Measurements from ENCODE around the gene PGM1.

Gene PGM1

GRCh38 chr1:63636192-63637105 lies 43.2 kb downstream of the PGM1 start:
- H3K9me3 ChIP-seq (ENCODE audit: control insufficient read depth, insufficient read depth, low read length): no peaks in the 10 kb centered on the region
- H3K9ac ChIP-seq (ENCODE audit: low read depth, low read length): no peak overlapping the region
- peaks cover 4% of the 10 kb centered on the region for H3K36me3 ChIP-seq (ENCODE audit: control insufficient read depth, insufficient read depth, low read length)
- no peaks in the 10 kb centered on the region for H3K27me3 ChIP-seq (ENCODE audit: control insufficient read depth, insufficient read depth, low read length)
- no peak overlapping the region for H3K4me3 ChIP-seq (ENCODE audit: low read depth, low read length)
- no peaks in the 10 kb centered on the region for H3K4me1 ChIP-seq (ENCODE audit: control insufficient read depth, insufficient read depth, low read length)

- H3K36me3 ChIP-seq (ENCODE audit: control insufficient read depth, insufficient read depth, low read length): no peaks in the 10 kb centered on the region
- no peaks in the 10 kb centered on the region for H3K27me3 ChIP-seq (ENCODE audit: control insufficient read depth, insufficient read depth, low read length)
- H3K4me1 ChIP-seq (ENCODE audit: control insufficient read depth, insufficient read depth, low read length): no peaks in the 10 kb centered on the region
These were observed 45.3 kb downstream of the PGM1 start for GRCh38 chr1:63638471-63638870.

DNA sequence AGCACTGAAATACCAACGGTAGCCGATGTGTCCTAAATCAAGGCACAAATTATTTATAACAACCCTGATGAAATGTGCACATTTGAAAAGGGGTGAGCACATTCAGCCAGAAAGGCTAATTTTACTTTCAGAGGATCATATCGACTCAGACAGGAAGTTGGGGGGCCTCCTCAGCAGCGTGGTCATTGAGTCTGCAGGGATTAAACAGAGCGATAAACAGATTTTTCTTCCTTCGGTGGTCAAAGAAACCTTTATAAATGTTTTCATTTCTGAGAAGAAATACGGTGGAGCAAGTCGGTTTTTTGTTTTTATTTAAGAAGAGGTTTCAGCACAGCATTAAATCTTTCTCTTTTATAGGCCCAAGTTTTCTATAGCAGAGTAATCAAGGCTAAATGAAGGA lies 45.7 kb downstream of the PGM1 start:
- Histone ChIP-seq H3K27me3 (ENCODE audit: control insufficient read depth, insufficient read depth, low read length) (no peaks in the 10 kb centered on the region), H3K4me3 (ENCODE audit: low read depth, low read length) (no peak overlapping the region), H3K9ac (ENCODE audit: low read depth, low read length) (no peak overlapping the region), H3K36me3 (ENCODE audit: control insufficient read depth, insufficient read depth, low read length) (no peaks in the 10 kb centered on the region), H3K9me3 (ENCODE audit: control insufficient read depth, insufficient read depth, low read length) (no peaks in the 10 kb centered on the region), H3K4me1 (ENCODE audit: control insufficient read depth, insufficient read depth, low read length) (no peaks in the 10 kb centered on the region)

More at GRCh38 chr1:63638471-63638870, 45.3 kb downstream of the PGM1 start:
- no peak overlapping the region for H3K9ac ChIP-seq (ENCODE audit: low read depth, low read length)
- H3K4me3 ChIP-seq (ENCODE audit: low read depth, low read length): no peak overlapping the region
- H3K9me3 ChIP-seq (ENCODE audit: control insufficient read depth, insufficient read depth, low read length): no peaks in the 10 kb centered on the region

DNA sequence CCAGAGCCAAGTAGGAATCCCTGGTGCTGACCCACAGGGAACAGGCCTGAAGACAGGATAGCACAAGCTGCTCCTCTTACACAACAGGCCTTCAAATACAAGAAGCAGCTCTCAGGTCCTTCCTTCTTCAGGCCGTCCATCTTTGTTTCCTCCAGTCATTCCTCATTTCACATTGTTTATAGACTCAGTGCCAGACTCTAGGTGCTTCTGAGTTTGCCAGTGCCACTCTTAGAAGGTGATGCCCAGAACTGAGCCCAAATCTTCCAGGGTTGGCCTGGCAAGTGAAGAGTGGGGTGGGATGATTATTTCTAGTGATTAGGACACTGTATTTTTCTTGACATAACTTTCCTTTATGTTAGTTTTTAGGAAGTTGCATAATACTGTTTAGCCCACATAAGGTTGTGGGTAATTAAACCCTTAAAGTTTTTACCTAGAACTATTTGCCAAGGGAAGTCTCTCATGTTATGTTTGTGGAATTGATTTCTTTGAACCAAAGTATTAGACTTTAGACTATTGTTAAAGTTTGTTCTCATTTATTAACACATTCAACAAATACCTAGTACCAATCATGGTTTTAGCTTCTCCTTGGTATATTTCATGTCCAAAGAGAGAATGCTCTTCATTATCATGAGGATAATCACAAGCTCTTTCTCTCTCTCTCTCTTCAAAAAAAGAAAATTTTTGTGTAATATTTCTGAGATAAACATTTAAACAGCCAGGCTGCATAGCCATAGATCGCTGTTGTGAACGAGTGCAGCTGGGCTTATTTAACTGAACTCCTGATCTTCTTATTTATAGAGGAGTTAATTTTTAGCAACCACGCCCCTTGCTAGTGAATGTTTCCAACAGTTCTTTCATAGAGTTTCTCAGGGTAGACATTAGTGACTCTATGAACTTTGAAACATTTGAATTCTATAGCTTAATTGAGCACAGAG lies 47.7 kb downstream of the PGM1 start:
- Histone ChIP-seq H3K4me1 (ENCODE audit: control insufficient read depth, insufficient read depth, low read length) (no peaks in the 10 kb centered on the region), H3K27me3 (ENCODE audit: control insufficient read depth, insufficient read depth, low read length) (no peaks in the 10 kb centered on the region), H3K36me3 (ENCODE audit: control insufficient read depth, insufficient read depth, low read length) (no peaks in the 10 kb centered on the region), H3K9ac (ENCODE audit: low read depth, low read length) (no peak overlapping the region), H3K4me3 (ENCODE audit: low read depth, low read length) (no peak overlapping the region), H3K9me3 (ENCODE audit: control insufficient read depth, insufficient read depth, low read length) (no peaks in the 10 kb centered on the region)

DNA sequence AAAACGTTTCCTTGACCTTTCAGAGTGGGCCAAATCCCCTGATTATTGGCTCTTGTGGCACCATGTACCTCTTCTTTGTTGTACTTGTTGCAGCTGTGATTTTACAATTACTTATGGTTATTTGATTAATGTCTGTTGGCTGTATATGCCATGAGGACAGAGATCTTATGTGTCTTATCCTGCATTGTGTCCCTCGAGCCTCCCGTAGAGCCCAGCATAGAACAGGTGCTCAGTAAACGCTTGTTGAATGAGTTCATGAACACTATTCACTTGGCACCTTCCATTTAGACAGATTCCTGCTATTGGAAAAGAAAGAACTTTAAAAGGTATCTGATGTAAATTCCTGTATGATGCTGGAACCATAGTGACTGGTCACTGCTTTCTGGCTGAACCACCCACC lies 48.4 kb downstream of the PGM1 start:
- H3K4me1 ChIP-seq (ENCODE audit: control insufficient read depth, insufficient read depth, low read length): no peaks in the 10 kb centered on the region
- H3K36me3 ChIP-seq (ENCODE audit: control insufficient read depth, insufficient read depth, low read length): no peaks in the 10 kb centered on the region
- no peak overlapping the region for H3K9ac ChIP-seq (ENCODE audit: low read depth, low read length)
- no peak overlapping the region for H3K4me3 ChIP-seq (ENCODE audit: low read depth, low read length)
- H3K27me3 ChIP-seq (ENCODE audit: control insufficient read depth, insufficient read depth, low read length): no peaks in the 10 kb centered on the region
- H3K9me3 ChIP-seq (ENCODE audit: control insufficient read depth, insufficient read depth, low read length): no peaks in the 10 kb centered on the region

DNA sequence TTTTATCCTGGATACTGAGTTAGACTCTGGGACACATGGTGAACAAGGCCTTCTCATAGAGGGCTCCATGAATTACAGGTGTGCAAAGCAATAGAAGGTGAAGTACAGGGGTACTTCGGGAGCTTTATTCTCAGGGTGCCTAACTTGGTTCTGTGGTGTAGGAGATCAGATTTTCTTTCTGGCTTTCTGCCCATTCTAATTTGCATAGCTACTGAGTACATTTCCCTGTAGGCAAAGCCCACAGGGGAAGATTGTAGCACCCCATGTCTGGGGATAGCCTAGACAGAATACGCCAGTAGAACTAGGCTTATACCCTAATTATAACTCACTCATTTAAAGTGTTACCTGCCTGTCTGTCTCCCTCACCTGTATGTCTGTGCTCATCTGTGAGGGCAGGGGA lies 49.7 kb downstream of the PGM1 start:
- Histone ChIP-seq H3K36me3 (ENCODE audit: control insufficient read depth, insufficient read depth, low read length) (no peaks in the 10 kb centered on the region), H3K4me3 (ENCODE audit: low read depth, low read length) (no peak overlapping the region), H3K9me3 (ENCODE audit: control insufficient read depth, insufficient read depth, low read length) (no peaks in the 10 kb centered on the region), H3K9ac (ENCODE audit: low read depth, low read length) (no peak overlapping the region), H3K4me1 (ENCODE audit: control insufficient read depth, insufficient read depth, low read length) (no peaks in the 10 kb centered on the region), H3K27me3 (ENCODE audit: control insufficient read depth, insufficient read depth, low read length) (no peaks in the 10 kb centered on the region)

DNA sequence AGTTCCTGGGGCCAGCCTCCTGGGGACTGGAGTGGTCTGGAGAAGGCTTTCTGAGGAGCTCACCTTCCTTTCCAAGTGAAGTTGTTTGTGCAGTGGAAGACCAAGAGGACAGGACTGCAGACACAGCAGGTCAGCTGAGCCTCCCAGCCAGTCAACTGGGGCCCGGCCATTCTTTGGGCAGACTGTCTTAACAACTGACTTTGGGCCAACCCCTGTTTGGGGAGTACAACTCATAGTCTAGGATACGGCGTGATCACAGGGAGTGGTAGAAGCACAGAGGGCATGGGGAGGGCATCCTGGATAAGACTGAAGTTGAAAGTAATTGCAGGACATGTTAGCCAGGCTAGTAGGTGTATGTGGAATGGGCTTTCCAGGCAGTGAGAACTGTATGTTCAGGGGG lies 50.3 kb downstream of the PGM1 start:
- H3K27me3 ChIP-seq (ENCODE audit: control insufficient read depth, insufficient read depth, low read length): no peaks in the 10 kb centered on the region
- no peaks in the 10 kb centered on the region for H3K9me3 ChIP-seq (ENCODE audit: control insufficient read depth, insufficient read depth, low read length)
- no peak overlapping the region for H3K9ac ChIP-seq (ENCODE audit: low read depth, low read length)
- no peaks in the 10 kb centered on the region for H3K36me3 ChIP-seq (ENCODE audit: control insufficient read depth, insufficient read depth, low read length)
- H3K4me3 ChIP-seq (ENCODE audit: low read depth, low read length): no peak overlapping the region
- no peaks in the 10 kb centered on the region for H3K4me1 ChIP-seq (ENCODE audit: control insufficient read depth, insufficient read depth, low read length)

DNA sequence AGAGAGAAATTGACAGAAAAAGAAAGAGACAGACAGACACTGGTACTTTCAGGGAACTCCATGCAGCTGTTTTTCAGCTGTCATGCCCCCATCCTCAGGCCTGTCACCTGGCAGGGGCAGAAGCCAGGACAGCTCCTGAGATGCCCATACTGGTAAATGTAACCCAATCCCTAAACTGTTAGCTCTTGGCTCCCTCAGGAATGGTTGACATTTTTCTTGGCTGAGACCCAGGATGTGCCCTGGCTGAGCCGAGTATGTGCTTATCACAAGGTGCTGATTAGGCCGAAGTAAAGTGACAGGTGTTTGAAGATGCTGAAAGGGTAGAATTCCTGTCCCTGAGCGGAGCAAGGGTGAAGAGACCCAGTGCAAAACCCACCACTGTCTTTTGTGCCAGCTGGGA lies 50.7 kb downstream of the PGM1 start:
- Histone ChIP-seq H3K27me3 (ENCODE audit: control insufficient read depth, insufficient read depth, low read length) (no peaks in the 10 kb centered on the region), H3K4me3 (ENCODE audit: low read depth, low read length) (no peak overlapping the region), H3K4me1 (ENCODE audit: control insufficient read depth, insufficient read depth, low read length) (no peaks in the 10 kb centered on the region), H3K36me3 (ENCODE audit: control insufficient read depth, insufficient read depth, low read length) (no peaks in the 10 kb centered on the region), H3K9ac (ENCODE audit: low read depth, low read length) (no peak overlapping the region), H3K9me3 (ENCODE audit: control insufficient read depth, insufficient read depth, low read length) (no peaks in the 10 kb centered on the region)

DNA sequence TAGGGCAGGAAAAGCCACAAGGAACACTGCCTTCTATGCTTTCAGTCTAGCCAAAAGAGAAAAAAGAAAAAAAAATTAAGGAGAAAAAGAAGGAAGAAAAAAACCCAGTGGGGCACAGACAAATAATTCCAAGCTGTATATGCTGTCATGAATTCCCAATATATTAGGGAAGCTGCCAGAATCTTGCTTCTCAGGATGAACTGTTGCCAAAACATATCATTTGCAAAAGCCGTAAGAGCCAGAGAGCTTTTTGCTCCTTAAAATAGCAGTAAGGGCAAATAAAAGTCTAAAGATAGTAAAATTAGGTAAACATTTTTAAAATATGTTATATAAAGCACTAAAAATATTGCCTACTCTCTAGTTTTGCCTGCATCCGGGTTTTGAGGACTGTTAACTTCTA lies 52.1 kb downstream of the PGM1 start:
- H3K4me1 ChIP-seq (ENCODE audit: control insufficient read depth, insufficient read depth, low read length): no peaks in the 10 kb centered on the region
- no peak overlapping the region for H3K9ac ChIP-seq (ENCODE audit: low read depth, low read length)
- no peaks in the 10 kb centered on the region for H3K27me3 ChIP-seq (ENCODE audit: control insufficient read depth, insufficient read depth, low read length)
- H3K9me3 ChIP-seq (ENCODE audit: control insufficient read depth, insufficient read depth, low read length): no peaks in the 10 kb centered on the region
- H3K36me3 ChIP-seq (ENCODE audit: control insufficient read depth, insufficient read depth, low read length): no peaks in the 10 kb centered on the region
- H3K4me3 ChIP-seq (ENCODE audit: low read depth, low read length): no peak overlapping the region

DNA sequence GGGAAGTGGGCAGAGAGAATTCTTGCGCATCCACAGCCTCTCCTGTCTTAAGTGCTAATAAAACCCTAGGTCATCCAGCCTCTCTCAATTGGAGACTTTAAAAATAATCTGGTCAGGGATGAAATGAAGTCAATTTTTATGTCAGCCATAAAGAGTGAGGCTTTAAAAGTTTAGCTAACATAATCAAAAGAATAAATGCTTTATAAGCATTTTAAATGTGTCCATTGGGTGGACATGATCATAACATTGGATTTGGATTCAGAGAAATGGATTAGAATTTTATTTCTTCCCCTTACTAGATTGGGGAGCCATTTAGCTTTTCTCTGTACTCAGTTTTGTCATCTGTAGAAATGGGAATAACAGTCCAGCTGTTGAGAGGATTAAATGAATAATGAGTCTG lies 55.5 kb downstream of the PGM1 start:
- Histone ChIP-seq H3K27me3 (ENCODE audit: control insufficient read depth, insufficient read depth, low read length) (no peaks in the 10 kb centered on the region), H3K36me3 (ENCODE audit: control insufficient read depth, insufficient read depth, low read length) (no peaks in the 10 kb centered on the region), H3K4me3 (ENCODE audit: low read depth, low read length) (no peak overlapping the region), H3K4me1 (ENCODE audit: control insufficient read depth, insufficient read depth, low read length) (no peaks in the 10 kb centered on the region), H3K9me3 (ENCODE audit: control insufficient read depth, insufficient read depth, low read length) (no peaks in the 10 kb centered on the region), H3K9ac (ENCODE audit: low read depth, low read length) (no peak overlapping the region)

GRCh38 chr1:63651161-63651701 lies 58.0 kb downstream of the PGM1 start:
- H3K9ac ChIP-seq (ENCODE audit: low read depth, low read length): no peak overlapping the region
- H3K36me3 ChIP-seq (ENCODE audit: control insufficient read depth, insufficient read depth, low read length): peaks cover 5% of the 10 kb centered on the region
- no peaks in the 10 kb centered on the region for H3K27me3 ChIP-seq (ENCODE audit: control insufficient read depth, insufficient read depth, low read length)
- no peak overlapping the region for H3K4me3 ChIP-seq (ENCODE audit: low read depth, low read length)
- no peaks in the 10 kb centered on the region for H3K9me3 ChIP-seq (ENCODE audit: control insufficient read depth, insufficient read depth, low read length)
- H3K4me1 ChIP-seq (ENCODE audit: control insufficient read depth, insufficient read depth, low read length): no peaks in the 10 kb centered on the region

All from iPS-15b (cell line).